Measurements from ENCODE around the gene RGS5. TPM values are rescaled to one million over a fixed set of nuclear protein-coding genes. Genes with fewer than 3 reads are reported as not detected.

The RGS5 gene
- total and polyA plus RNA-seq, 2 donors from 2014 or later = 60.5 to 359 TPM

- no peak for DNase-seq
- no peaks in the 10 kb centered on the region for H3K4me1 ChIP-seq (ENCODE audit: control insufficient read depth in 2 of 3, insufficient read depth in 2 of 3, low read depth in 1 of 3, low read length in 3 of 3)
- FAIRE-seq = no peak
- H3K9me3 ChIP-seq (ENCODE audit: control insufficient read depth in 2 of 3, insufficient read depth in 1 of 3, low read length in 3 of 3) = no peaks in the 10 kb centered on the region
- no peaks in the 10 kb centered on the region for H3K27me3 ChIP-seq (ENCODE audit: control insufficient read depth, insufficient read depth, low read length)
- intact Hi-C loops (cut with DNase I) = no loop called here
- TF ChIP-seq CTCF (IDR thresholded peaks at IDR 0.05; ENCODE audit: borderline replicate concordance, extremely low read depth, insufficient read depth) = no peak
- no peak overlapping the region for H3K27ac ChIP-seq (ENCODE audit: low read depth in 2 of 2, low read length in 2 of 2)
- no peaks in the 10 kb centered on the region for H3K36me3 ChIP-seq (ENCODE audit: control insufficient read depth in 2 of 3, insufficient read depth in 3 of 3, low read length in 3 of 3)
- H3K4me3 ChIP-seq (ENCODE audit: low read length in 3 of 3) = no peak overlapping the region
- no peak overlapping the region for H3K9ac ChIP-seq (ENCODE audit: low read length in 3 of 3)
Measured at GRCh38 chr1:163104385-163105099, 98.2 kb downstream of the RGS5 start.

- Histone ChIP-seq H3K27ac (ENCODE audit: low read depth in 2 of 2, low read length in 2 of 2) (no peak overlapping the region), H3K9me3 (ENCODE audit: control insufficient read depth in 2 of 3, insufficient read depth in 1 of 3, low read length in 3 of 3) (no peaks in the 10 kb centered on the region), H3K9ac (ENCODE audit: low read length in 3 of 3) (no peak overlapping the region), H3K36me3 (ENCODE audit: control insufficient read depth in 2 of 3, insufficient read depth in 3 of 3, low read length in 3 of 3) (no peaks in the 10 kb centered on the region), H3K27me3 (ENCODE audit: control insufficient read depth, insufficient read depth, low read length) (no peaks in the 10 kb centered on the region), H3K4me3 (ENCODE audit: low read length in 3 of 3) (no peak overlapping the region), H3K4me1 (ENCODE audit: control insufficient read depth in 2 of 3, insufficient read depth in 2 of 3, low read depth in 1 of 3, low read length in 3 of 3) (no peaks in the 10 kb centered on the region)
- intact Hi-C loops (cut with DNase I) = no loop called here
- FAIRE-seq (no peak), DNase-seq (no peak)
- no peak for TF ChIP-seq CTCF (IDR thresholded peaks at IDR 0.05; ENCODE audit: borderline replicate concordance, extremely low read depth, insufficient read depth)
Measured at GRCh38 chr1:163102590-163102989, 100.1 kb downstream of the RGS5 start.

- Histone ChIP-seq H3K9ac (ENCODE audit: low read length in 3 of 3) (no peak overlapping the region), H3K4me3 (ENCODE audit: low read length in 3 of 3) (no peak overlapping the region), H3K4me1 (ENCODE audit: control insufficient read depth in 2 of 3, insufficient read depth in 2 of 3, low read depth in 1 of 3, low read length in 3 of 3) (no peaks in the 10 kb centered on the region), H3K36me3 (ENCODE audit: control insufficient read depth in 2 of 3, insufficient read depth in 3 of 3, low read length in 3 of 3) (no peaks in the 10 kb centered on the region), H3K27ac (ENCODE audit: low read depth in 2 of 2, low read length in 2 of 2) (no peak overlapping the region), H3K27me3 (ENCODE audit: control insufficient read depth, insufficient read depth, low read length) (no peaks in the 10 kb centered on the region), H3K9me3 (ENCODE audit: control insufficient read depth in 2 of 3, insufficient read depth in 1 of 3, low read length in 3 of 3) (no peaks in the 10 kb centered on the region)
- DNase-seq (no peak), FAIRE-seq (no peak)
- intact Hi-C loops (cut with DNase I) = no loop called here
- no peak for TF ChIP-seq CTCF (IDR thresholded peaks at IDR 0.05; ENCODE audit: borderline replicate concordance, extremely low read depth, insufficient read depth)
Measured at GRCh38 chr1:163095213-163095612, 107.5 kb downstream of the RGS5 start.

GRCh38 chr1:163094589-163094988 is 108.1 kb downstream of the RGS5 start:
- FAIRE-seq (no peak), DNase-seq (no peak)
- intact Hi-C loops (cut with DNase I) = no loop called here
- Histone ChIP-seq H3K27ac (ENCODE audit: low read depth in 2 of 2, low read length in 2 of 2) (no peak overlapping the region), H3K9me3 (ENCODE audit: control insufficient read depth in 2 of 3, insufficient read depth in 1 of 3, low read length in 3 of 3) (no peaks in the 10 kb centered on the region), H3K36me3 (ENCODE audit: control insufficient read depth in 2 of 3, insufficient read depth in 3 of 3, low read length in 3 of 3) (no peaks in the 10 kb centered on the region), H3K4me3 (ENCODE audit: low read length in 3 of 3) (no peak overlapping the region), H3K4me1 (ENCODE audit: control insufficient read depth in 2 of 3, insufficient read depth in 2 of 3, low read depth in 1 of 3, low read length in 3 of 3) (no peaks in the 10 kb centered on the region), H3K27me3 (ENCODE audit: control insufficient read depth, insufficient read depth, low read length) (no peaks in the 10 kb centered on the region), H3K9ac (ENCODE audit: low read length in 3 of 3) (no peak overlapping the region)
- no peak for TF ChIP-seq CTCF (IDR thresholded peaks at IDR 0.05; ENCODE audit: borderline replicate concordance, extremely low read depth, insufficient read depth)
